ENCODE results near the gene LIMS3. TPM values are rescaled to one million over a fixed set of nuclear protein-coding genes. Genes with fewer than 3 reads are reported as not detected.
"Not testable (repeated sequence)": the region's sequence is repeated elsewhere in the genome, so short reads cannot be mapped to it uniquely, and the experiment has no call there.

LIMS3 gene
- polyA plus RNA-seq, 2 donors: 0.15 to 0.26 TPM

DNA sequence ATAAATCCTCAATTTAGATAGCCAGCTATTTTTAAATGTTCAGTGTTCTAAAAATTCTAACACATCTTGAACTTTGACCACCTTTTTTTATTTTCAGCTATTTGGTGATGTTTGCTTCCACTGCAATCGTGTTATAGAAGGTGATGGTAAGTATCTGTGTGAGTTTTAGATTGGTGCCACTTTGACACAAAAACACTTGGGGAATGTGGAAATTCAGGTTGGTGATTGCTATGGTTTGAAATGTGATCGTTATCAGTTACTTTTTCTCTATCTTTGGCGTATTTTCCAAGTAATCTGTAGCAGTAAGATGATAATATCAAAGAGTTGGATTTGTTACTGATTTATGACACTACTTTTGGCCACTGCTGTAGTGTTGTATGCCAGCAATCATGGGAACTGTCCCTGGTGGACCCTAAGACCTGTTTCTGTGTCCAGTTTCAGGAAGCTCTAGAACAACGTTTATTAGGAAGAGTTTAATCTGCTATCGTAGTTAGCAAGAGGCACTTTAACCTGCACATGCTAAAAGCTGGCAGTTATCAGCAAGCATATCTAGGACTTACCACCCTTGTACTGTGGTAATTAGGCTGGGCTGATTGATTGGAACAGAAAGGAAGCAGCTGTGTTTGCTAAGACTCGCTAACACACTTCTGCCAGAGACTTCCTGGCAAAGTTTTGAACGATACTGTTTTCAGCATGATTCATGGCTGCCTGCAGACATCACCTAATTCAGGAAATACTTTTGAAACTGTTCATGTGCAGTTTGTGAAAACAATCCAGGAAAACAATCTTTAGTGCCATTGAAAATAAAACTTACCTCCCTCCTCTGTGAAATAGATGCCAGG is 23.3 kb downstream of the LIMS3 start:
- H3K9me3 ChIP-seq (ENCODE audit: control insufficient read depth in 2 of 2, insufficient read depth in 1 of 2, low read depth in 1 of 2, low read length in 1 of 2); H3K27me3 ChIP-seq (ENCODE audit: control insufficient read depth in 1 of 2, insufficient read depth in 2 of 2, low read length in 2 of 2); H3K4me1 ChIP-seq (ENCODE audit: control insufficient read depth in 2 of 2, insufficient read depth in 2 of 2, low read length in 1 of 2); H3K27ac ChIP-seq (ENCODE audit: low read depth in 2 of 2, low read length in 1 of 2); H3K36me3 ChIP-seq (ENCODE audit: control insufficient read depth in 2 of 2, insufficient read depth in 2 of 2, low read length in 1 of 2); H3K4me3 ChIP-seq (ENCODE audit: low read depth in 1 of 2, low read length in 2 of 2): not testable (repeated sequence)
- no CpG with 5 or more reads among the region's 7 CpGs for WGBS, 2 donors

- H3K4me3 ChIP-seq (ENCODE audit: low read depth in 1 of 2, low read length in 2 of 2); H3K4me1 ChIP-seq (ENCODE audit: control insufficient read depth in 2 of 2, insufficient read depth in 2 of 2, low read length in 1 of 2); H3K36me3 ChIP-seq (ENCODE audit: control insufficient read depth in 2 of 2, insufficient read depth in 2 of 2, low read length in 1 of 2); H3K9me3 ChIP-seq (ENCODE audit: control insufficient read depth in 2 of 2, insufficient read depth in 1 of 2, low read depth in 1 of 2, low read length in 1 of 2); H3K27ac ChIP-seq (ENCODE audit: low read depth in 2 of 2, low read length in 1 of 2); H3K27me3 ChIP-seq (ENCODE audit: control insufficient read depth in 1 of 2, insufficient read depth in 2 of 2, low read length in 2 of 2): not testable (repeated sequence)
- no CpG with 5 or more reads among the region's 2 CpGs for WGBS, 2 donors
Measured at GRCh38 chr2:109924481-109924880, 26.0 kb downstream of the LIMS3 start.

GRCh38 chr2:109927803-109928202 is 29.3 kb downstream of the LIMS3 start:
- H3K4me1 ChIP-seq (ENCODE audit: control insufficient read depth in 2 of 2, insufficient read depth in 2 of 2, low read length in 1 of 2); H3K4me3 ChIP-seq (ENCODE audit: low read depth in 1 of 2, low read length in 2 of 2); H3K36me3 ChIP-seq (ENCODE audit: control insufficient read depth in 2 of 2, insufficient read depth in 2 of 2, low read length in 1 of 2); H3K27me3 ChIP-seq (ENCODE audit: control insufficient read depth in 1 of 2, insufficient read depth in 2 of 2, low read length in 2 of 2); H3K9me3 ChIP-seq (ENCODE audit: control insufficient read depth in 2 of 2, insufficient read depth in 1 of 2, low read depth in 1 of 2, low read length in 1 of 2); H3K27ac ChIP-seq (ENCODE audit: low read depth in 2 of 2, low read length in 1 of 2): not testable (repeated sequence)
- WGBS, 2 donors: no CpG with 5 or more reads among the region's 4 CpGs

GRCh38 chr2:109929222-109929621 is 30.7 kb downstream of the LIMS3 start:
- H3K27ac ChIP-seq (ENCODE audit: low read depth in 2 of 2, low read length in 1 of 2); H3K4me1 ChIP-seq (ENCODE audit: control insufficient read depth in 2 of 2, insufficient read depth in 2 of 2, low read length in 1 of 2); H3K27me3 ChIP-seq (ENCODE audit: control insufficient read depth in 1 of 2, insufficient read depth in 2 of 2, low read length in 2 of 2); H3K9me3 ChIP-seq (ENCODE audit: control insufficient read depth in 2 of 2, insufficient read depth in 1 of 2, low read depth in 1 of 2, low read length in 1 of 2); H3K36me3 ChIP-seq (ENCODE audit: control insufficient read depth in 2 of 2, insufficient read depth in 2 of 2, low read length in 1 of 2); H3K4me3 ChIP-seq (ENCODE audit: low read depth in 1 of 2, low read length in 2 of 2): not testable (repeated sequence)
- no CpG with 5 or more reads among the region's 1 CpG for WGBS, 2 donors

- H3K4me3 ChIP-seq (ENCODE audit: low read depth in 1 of 2, low read length in 2 of 2); H3K4me1 ChIP-seq (ENCODE audit: control insufficient read depth in 2 of 2, insufficient read depth in 2 of 2, low read length in 1 of 2); H3K27ac ChIP-seq (ENCODE audit: low read depth in 2 of 2, low read length in 1 of 2); H3K27me3 ChIP-seq (ENCODE audit: control insufficient read depth in 1 of 2, insufficient read depth in 2 of 2, low read length in 2 of 2); H3K36me3 ChIP-seq (ENCODE audit: control insufficient read depth in 2 of 2, insufficient read depth in 2 of 2, low read length in 1 of 2); H3K9me3 ChIP-seq (ENCODE audit: control insufficient read depth in 2 of 2, insufficient read depth in 1 of 2, low read depth in 1 of 2, low read length in 1 of 2): not testable (repeated sequence)
- no CpG with 5 or more reads among the region's 6 CpGs for WGBS, 2 donors
Measured at GRCh38 chr2:109936534-109936933, 38.0 kb downstream of the LIMS3 start.

- H3K4me3 ChIP-seq (ENCODE audit: low read depth in 1 of 2, low read length in 2 of 2); H3K4me1 ChIP-seq (ENCODE audit: control insufficient read depth in 2 of 2, insufficient read depth in 2 of 2, low read length in 1 of 2); H3K9me3 ChIP-seq (ENCODE audit: control insufficient read depth in 2 of 2, insufficient read depth in 1 of 2, low read depth in 1 of 2, low read length in 1 of 2); H3K27me3 ChIP-seq (ENCODE audit: control insufficient read depth in 1 of 2, insufficient read depth in 2 of 2, low read length in 2 of 2); H3K27ac ChIP-seq (ENCODE audit: low read depth in 2 of 2, low read length in 1 of 2); H3K36me3 ChIP-seq (ENCODE audit: control insufficient read depth in 2 of 2, insufficient read depth in 2 of 2, low read length in 1 of 2): not testable (repeated sequence)
- WGBS, 2 donors: no CpG with 5 or more reads among the region's 3 CpGs
Measured at GRCh38 chr2:109945362-109945761, 46.9 kb downstream of the LIMS3 start.

DNA sequence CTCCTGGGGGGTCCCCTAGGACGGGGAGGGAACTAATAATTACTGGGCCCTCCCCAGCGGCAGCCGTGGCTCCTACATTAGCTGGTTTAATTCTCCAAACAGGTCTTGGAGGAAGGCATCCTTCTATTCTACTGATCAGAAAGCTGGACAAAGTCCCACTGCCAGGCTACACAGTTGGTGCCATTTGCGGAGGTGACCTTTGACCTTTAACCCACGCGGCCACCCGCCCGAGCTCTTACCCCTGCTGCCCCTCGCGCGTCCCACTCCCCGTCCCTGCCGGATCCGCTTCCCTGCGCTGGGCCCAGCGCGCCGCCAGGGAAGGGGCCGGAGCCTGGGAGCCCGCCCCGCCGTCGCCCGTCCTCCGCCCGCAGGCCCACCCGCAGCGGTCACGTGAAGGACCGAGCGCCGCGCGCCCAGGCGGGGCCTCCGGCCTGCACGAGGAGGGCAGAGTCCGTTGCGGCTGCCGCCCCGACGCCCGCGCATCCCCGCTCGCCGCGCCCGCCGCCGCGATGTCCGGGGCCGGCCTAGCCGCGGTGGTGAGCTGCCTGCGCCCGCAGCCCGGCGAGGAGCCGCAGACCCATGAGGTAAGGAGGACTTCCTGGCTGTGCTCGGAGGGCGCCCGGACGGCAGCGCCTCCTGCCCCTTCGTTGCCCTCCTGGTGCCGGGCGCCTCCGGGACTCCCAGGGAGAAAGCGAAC is 48.9 kb downstream of the LIMS3 start:
- not testable (repeated sequence) for H3K36me3 ChIP-seq (ENCODE audit: control insufficient read depth in 2 of 2, insufficient read depth in 2 of 2, low read length in 1 of 2); H3K27me3 ChIP-seq (ENCODE audit: control insufficient read depth in 1 of 2, insufficient read depth in 2 of 2, low read length in 2 of 2); H3K27ac ChIP-seq (ENCODE audit: low read depth in 2 of 2, low read length in 1 of 2); H3K4me3 ChIP-seq (ENCODE audit: low read depth in 1 of 2, low read length in 2 of 2); H3K4me1 ChIP-seq (ENCODE audit: control insufficient read depth in 2 of 2, insufficient read depth in 2 of 2, low read length in 1 of 2); H3K9me3 ChIP-seq (ENCODE audit: control insufficient read depth in 2 of 2, insufficient read depth in 1 of 2, low read depth in 1 of 2, low read length in 1 of 2)
- no CpG with 5 or more reads among the region's 71 CpGs for WGBS, 2 donors

DNA sequence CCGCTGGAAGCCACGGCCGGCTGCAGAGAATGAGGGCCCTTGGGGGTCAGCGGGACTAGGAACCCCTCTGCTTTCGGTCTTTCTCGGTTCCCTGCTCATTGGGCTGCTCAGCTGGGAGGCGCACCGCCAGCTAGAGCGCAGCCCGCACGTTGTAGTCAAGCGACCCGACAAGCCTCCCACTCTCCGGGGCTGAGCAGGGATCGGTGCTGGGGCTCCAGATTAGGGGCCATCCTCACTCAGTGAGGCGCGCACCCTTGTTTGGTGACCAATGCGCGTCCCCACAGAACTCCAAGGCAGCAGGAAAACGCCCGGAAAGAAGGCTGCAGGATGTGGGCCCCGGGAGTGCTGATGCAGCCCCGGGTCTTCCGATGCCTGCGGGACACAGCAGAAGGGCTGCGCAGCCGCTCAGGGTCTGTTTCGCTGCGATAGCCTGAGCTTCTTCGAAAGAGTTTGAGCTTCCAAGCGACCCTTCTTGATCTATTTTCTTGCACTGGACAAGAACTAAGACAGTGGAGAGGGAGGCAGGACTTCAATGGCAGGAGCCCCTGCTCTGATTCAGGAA is 49.6 kb downstream of the LIMS3 start:
- not testable (repeated sequence) for H3K4me1 ChIP-seq (ENCODE audit: control insufficient read depth in 2 of 2, insufficient read depth in 2 of 2, low read length in 1 of 2); H3K27me3 ChIP-seq (ENCODE audit: control insufficient read depth in 1 of 2, insufficient read depth in 2 of 2, low read length in 2 of 2); H3K9me3 ChIP-seq (ENCODE audit: control insufficient read depth in 2 of 2, insufficient read depth in 1 of 2, low read depth in 1 of 2, low read length in 1 of 2); H3K4me3 ChIP-seq (ENCODE audit: low read depth in 1 of 2, low read length in 2 of 2); H3K36me3 ChIP-seq (ENCODE audit: control insufficient read depth in 2 of 2, insufficient read depth in 2 of 2, low read length in 1 of 2); H3K27ac ChIP-seq (ENCODE audit: low read depth in 2 of 2, low read length in 1 of 2)
- WGBS, 2 donors: no CpG with 5 or more reads among the region's 31 CpGs

GRCh38 chr2:109950146-109950843 is 51.8 kb downstream of the LIMS3 start:
- H3K9me3 ChIP-seq (ENCODE audit: control insufficient read depth in 2 of 2, insufficient read depth in 1 of 2, low read depth in 1 of 2, low read length in 1 of 2); H3K36me3 ChIP-seq (ENCODE audit: control insufficient read depth in 2 of 2, insufficient read depth in 2 of 2, low read length in 1 of 2); H3K4me3 ChIP-seq (ENCODE audit: low read depth in 1 of 2, low read length in 2 of 2); H3K27ac ChIP-seq (ENCODE audit: low read depth in 2 of 2, low read length in 1 of 2); H3K4me1 ChIP-seq (ENCODE audit: control insufficient read depth in 2 of 2, insufficient read depth in 2 of 2, low read length in 1 of 2); H3K27me3 ChIP-seq (ENCODE audit: control insufficient read depth in 1 of 2, insufficient read depth in 2 of 2, low read length in 2 of 2): not testable (repeated sequence)
- WGBS, 2 donors: no CpG with 5 or more reads among the region's 9 CpGs

All from esophagus (tissue), 2 donors.